Measurements from ENCODE around the gene BOK.
"Not testable (repeated sequence)": the region's sequence is repeated elsewhere in the genome, so short reads cannot be mapped to it uniquely, and the experiment has no call there.

The BOK gene

GRCh38 chr2:241558532-241559322 lies at the start of gene BOK:
Gene BOK (plus strand): TSS chr2:241558745. CDS start chr2:241559484, 739 bp downstream.
- DNase-seq = no peak

DNA sequence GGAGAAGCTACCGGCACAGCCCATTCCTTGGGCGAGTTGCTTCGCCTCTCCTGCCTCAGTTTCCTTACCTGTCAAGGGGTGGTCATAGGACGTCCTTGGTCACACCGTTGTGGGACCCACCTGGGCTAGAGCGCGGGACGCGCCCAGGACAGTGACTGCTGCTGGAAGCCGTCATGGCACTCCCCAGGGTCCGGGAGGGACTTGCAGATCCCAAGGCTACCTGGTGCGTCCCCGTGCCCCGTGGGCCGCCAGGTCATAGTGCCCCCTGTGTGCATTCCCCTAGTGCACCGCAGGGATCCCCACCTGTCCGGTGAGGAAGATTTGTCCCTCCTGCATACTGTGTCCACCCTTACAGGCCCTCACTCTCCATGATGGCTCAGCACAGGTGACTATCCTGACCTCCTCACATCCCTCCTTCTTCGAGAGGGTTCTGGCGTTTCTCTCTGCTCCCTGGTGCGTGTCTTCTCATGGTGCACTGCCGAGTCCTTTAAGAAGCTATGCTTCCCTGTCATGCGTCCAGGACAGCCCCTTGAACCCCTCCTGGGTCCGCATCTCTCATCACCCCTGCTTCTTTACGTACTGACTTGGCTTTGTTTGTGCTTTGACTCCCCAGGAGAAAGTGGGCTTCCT lies 49.3 kb upstream of the BOK start:
- DNase-seq = no peak

- DNase-seq = no peak
Observed at GRCh38 chr2:241511091-241511741, 47.3 kb upstream of the BOK start.

DNA sequence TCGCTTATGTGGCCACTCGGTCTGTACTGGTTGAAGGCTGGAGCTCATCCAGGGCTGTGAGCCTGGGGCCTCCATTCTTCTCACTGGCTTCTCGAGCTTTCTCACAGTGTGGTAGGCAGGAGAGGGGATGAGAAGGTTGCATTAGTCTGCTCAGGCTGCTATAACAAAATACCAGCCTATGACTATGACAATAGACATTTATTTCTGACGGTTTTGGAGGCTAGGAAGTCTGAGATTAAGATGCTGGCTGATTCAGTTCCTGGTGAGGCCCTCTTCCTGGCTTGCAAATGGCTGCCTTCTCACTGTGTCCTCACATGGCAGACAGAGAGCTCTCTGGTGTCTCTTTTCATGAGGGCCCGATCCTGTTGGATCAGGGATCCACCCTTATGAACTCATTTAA lies 44.0 kb upstream of the BOK start:
- DNase-seq = no peak

GRCh38 chr2:241514986-241515737 lies 43.4 kb upstream of the BOK start:
- DNase-seq = no peak

GRCh38 chr2:241516520-241516965 lies 42.0 kb upstream of the BOK start:
- DNase-seq = no peak

- no peak for DNase-seq
Observed at GRCh38 chr2:241517297-241517696, 41.2 kb upstream of the BOK start.

GRCh38 chr2:241519669-241520068 lies 38.9 kb upstream of the BOK start:
- no peak for DNase-seq

DNA sequence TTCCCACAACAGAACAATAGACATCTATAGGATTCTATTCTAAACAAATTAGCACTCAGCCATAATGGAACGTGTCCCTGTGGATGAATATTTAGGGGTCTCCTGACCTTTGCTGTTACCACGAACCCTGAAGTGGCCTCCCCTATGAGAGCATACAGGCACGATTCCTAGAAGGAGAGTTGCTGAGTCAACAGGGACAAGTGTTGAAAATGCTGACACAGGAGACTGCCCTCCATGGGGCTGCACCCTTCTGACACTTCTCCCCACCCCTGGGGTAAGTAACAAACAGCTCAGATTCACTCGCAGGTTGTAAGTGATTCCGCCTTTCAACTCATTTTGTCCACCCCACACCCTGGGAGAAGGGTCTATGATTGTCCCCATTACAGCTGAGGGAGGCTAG lies 36.1 kb upstream of the BOK start:
- no peak for DNase-seq

GRCh38 chr2:241525818-241526780 lies 32.4 kb upstream of the BOK start:
- not testable (repeated sequence) for DNase-seq

GRCh38 chr2:241530571-241530970 lies 28.0 kb upstream of the BOK start:
- no peak for DNase-seq

GRCh38 chr2:241531161-241531722 lies 27.3 kb upstream of the BOK start:
- DNase-seq = no peak

DNA sequence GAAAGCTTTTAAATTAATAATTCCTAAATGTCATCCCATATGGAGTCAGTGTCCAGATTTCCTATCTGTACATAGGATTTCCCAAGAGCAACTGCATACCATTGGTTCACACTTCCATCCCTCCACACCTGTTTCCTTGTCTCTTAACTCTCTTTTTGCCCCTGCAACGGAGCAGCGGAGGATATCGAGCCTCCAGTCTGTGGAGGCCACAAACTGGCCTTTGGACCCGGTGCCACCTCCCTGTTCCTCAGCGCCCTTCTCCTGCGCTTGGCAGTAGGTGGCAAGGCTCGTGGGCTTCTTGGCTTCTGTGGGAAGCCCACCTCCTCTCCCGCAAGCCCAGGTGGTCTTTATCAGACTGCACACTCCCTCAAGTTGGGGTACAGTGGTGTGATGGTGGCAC lies 26.4 kb upstream of the BOK start:
- no peak for DNase-seq

- no peak for DNase-seq
Observed at GRCh38 chr2:241532733-241533601, 25.6 kb upstream of the BOK start.

GRCh38 chr2:241534293-241534692 lies 24.3 kb upstream of the BOK start:
- DNase-seq = no peak

GRCh38 chr2:241534701-241535375 lies 23.7 kb upstream of the BOK start:
- no peak for DNase-seq

- no peak for DNase-seq
Observed at GRCh38 chr2:241535871-241536655, 22.5 kb upstream of the BOK start.

DNA sequence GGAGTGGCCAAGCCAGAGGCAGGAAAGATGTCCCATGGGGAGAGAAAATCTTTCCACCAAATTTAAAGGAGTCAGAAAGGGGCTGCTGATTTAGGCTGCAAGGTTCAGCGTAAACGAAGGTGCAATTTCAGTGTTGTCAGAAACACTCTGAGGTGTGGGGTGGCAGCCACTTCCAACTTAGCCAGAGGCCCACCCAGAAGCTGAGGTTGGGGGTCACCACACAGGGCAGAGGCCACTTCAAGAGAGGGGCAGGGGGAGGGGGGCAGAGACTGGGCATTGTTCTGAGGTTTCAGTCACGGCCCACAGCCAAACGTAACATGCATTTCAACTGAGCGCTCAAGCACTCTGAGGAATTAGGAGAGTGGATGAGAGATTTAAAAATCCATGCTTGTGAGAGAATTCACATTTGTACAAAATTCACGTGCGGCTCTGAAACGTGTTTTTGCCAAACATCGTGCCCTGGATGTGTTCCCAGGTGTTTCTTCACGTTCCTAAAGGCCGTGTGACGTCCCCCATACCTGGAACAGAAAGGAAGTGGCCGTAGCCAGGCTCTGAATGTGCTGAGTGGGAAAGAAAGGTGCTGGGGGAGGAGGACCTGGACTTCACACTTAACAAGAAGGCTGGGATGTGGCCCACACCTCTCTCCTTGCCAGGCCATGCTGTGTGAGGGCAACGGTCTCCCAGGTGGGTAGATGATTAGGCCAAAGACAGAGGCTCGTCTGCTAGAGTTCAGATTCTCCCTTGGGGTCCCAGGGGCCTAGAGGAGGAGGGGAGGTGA lies 19.5 kb upstream of the BOK start:
- no peak for DNase-seq
